ENCODE measurements around the gene CMKLR1.

The CMKLR1 gene

GRCh38 chr12:108360487-108360886, 21.4 kb upstream of the CMKLR1 start:
- no peak for DNase-seq

- DNase-seq = no peak
Observed at GRCh38 chr12:108360057-108360456, 20.9 kb upstream of the CMKLR1 start.

- DNase-seq = no peak
Observed at GRCh38 chr12:108358580-108358965, 19.5 kb upstream of the CMKLR1 start.

GRCh38 chr12:108357834-108358579, 18.9 kb upstream of the CMKLR1 start:
- DNase-seq = no peak

GRCh38 chr12:108356835-108357806, 18.0 kb upstream of the CMKLR1 start:
- no peak for DNase-seq

- DNase-seq = no peak
Observed at GRCh38 chr12:108355069-108355468, 16.0 kb upstream of the CMKLR1 start.

- no peak for DNase-seq
Observed at GRCh38 chr12:108352591-108352990, 13.5 kb upstream of the CMKLR1 start.

GRCh38 chr12:108350511-108350910, 11.4 kb upstream of the CMKLR1 start:
- DNase-seq = no peak

- DNase-seq = no peak
Observed at GRCh38 chr12:108349278-108349688, 10.2 kb upstream of the CMKLR1 start.

GRCh38 chr12:108348842-108349241, 9.7 kb upstream of the CMKLR1 start:
- DNase-seq = no peak

- DNase-seq = no peak
Observed at GRCh38 chr12:108346727-108347710, 7.9 kb upstream of the CMKLR1 start.

GRCh38 chr12:108345716-108346633, 6.9 kb upstream of the CMKLR1 start:
- DNase-seq = no peak

- no peak for DNase-seq
Observed at GRCh38 chr12:108342985-108343384, 3.9 kb upstream of the CMKLR1 start.

- no peak for DNase-seq
Observed at GRCh38 chr12:108341854-108342847, 3.0 kb upstream of the CMKLR1 start.

- no peak for DNase-seq
Observed at GRCh38 chr12:108341356-108341755, 2.2 kb upstream of the CMKLR1 start.

GRCh38 chr12:108340037-108340436, 926 bp upstream of the CMKLR1 start:
- DNase-seq = no peak

GRCh38 chr12:108337235-108338223, 1.6 kb downstream of the CMKLR1 start:
- DNase-seq = no peak

GRCh38 chr12:108335349-108336119, 3.6 kb downstream of the CMKLR1 start:
- no peak for DNase-seq
